Lung (tissue), 12 donors: ENCODE data around the gene SPINT1. TPM values are rescaled to one million over a fixed set of nuclear protein-coding genes. Genes with fewer than 3 reads are reported as not detected.
A peak's percentile ranks its signal among the peaks of the same experiment; 100 is the strongest.

Source experiments
- ATAC-seq: fragments of 200-7000 bp; cut with Tn5 transposase; one replicate; pipeline ENCODE4 v1.9.1; 2020; ENCODE audit warnings: moderate number of reproducible peaks; ENCODE audit not compliant: insufficient read depth, low FRiP score
- DNase-seq, 3 donors: peaks; one replicate each; pipeline ENCODE4 v3.0.0-alpha.2; 2013 to 2017
- H3K27ac ChIP-seq, 2 donors: one replicate each; pipeline ENCODE4 v1.5.1; 2013; ENCODE audit warnings: mild to moderate bottlenecking in 2 of 2, moderate library complexity in 2 of 2, control low read depth in 1 of 2, inconsistent platforms in 1 of 2, low read depth in 1 of 2, low read length in 1 of 2
- H3K27me3 ChIP-seq, 3 donors: one replicate each; pipeline ENCODE4 v1.5.1; 2013; ENCODE audit warnings: low read length in 2 of 3; ENCODE audit not compliant: control insufficient read depth in 3 of 3, insufficient read depth in 3 of 3
- H3K36me3 ChIP-seq, 4 donors: one replicate each; pipeline ENCODE4 v1.5.1; 2013; ENCODE audit warnings: low read length in 4 of 4, mild to moderate bottlenecking in 1 of 4, moderate library complexity in 1 of 4; ENCODE audit not compliant: control insufficient read depth in 4 of 4, insufficient read depth in 4 of 4
- H3K4me1 ChIP-seq, 5 donors: one replicate each; pipeline ENCODE4 v1.5.1; 2013; ENCODE audit warnings: low read length in 5 of 5, mild to moderate bottlenecking in 2 of 5, moderate library complexity in 1 of 5; ENCODE audit not compliant: control insufficient read depth in 5 of 5, insufficient read depth in 5 of 5
- H3K4me3 ChIP-seq: one replicate; pipeline ENCODE4 v1.5.1; 2013; ENCODE audit warnings: mild to moderate bottlenecking, control low read depth, moderate library complexity
- H3K9ac ChIP-seq, 2 donors: one replicate each; pipeline ENCODE4 v1.5.1; 2013; ENCODE audit warnings: low read length in 2 of 2, control low read depth in 1 of 2; ENCODE audit not compliant: insufficient read depth in 1 of 2
- H3K9me3 ChIP-seq, 4 donors: one replicate each; pipeline ENCODE4 v1.5.1; 2013; ENCODE audit warnings: low read length in 3 of 4, mild to moderate bottlenecking in 1 of 4, moderate library complexity in 1 of 4; ENCODE audit not compliant: control insufficient read depth in 4 of 4, insufficient read depth in 3 of 4
- WGBS, 2 donors: extraction: QIAGEN DNeasy Blood & Tissue Kit; methylation state at CpG; one replicate each; pipeline ENCODE4 v1.1.7; 2013; 5-methylcytosine and 5-hydroxymethylcytosine counted together
- polyA plus RNA-seq, 2 donors: library from polyadenylated mRNA; stranded (reverse); fragments of 200-250 nt; gene quantifications; one replicate each; pipeline ENCODE4 v1.2.1, GENCODE V29; 2013
- total RNA-seq, 2 donors: library from RNA; depleted of rRNA in 1 of 2; stranded (reverse); fragments of >200 nt in 1 of 2; gene quantifications; one replicate each; pipeline ENCODE4 v1.2.1, GENCODE V29; 2014 to 2021
- TF ChIP-seq, protein P1 (sequence below): IDR thresholded peaks from 2 replicates; pipeline ENCODE4 v1.5.1; 2012; ENCODE audit warnings: mild to moderate bottlenecking; ENCODE audit errors: control extremely low read depth, extremely low read depth
- donor health status: control.
- donor health status: control.
- donor health status: Bipolar disorder and iron deficiency.
- donor health status: healthy.
- donor health status: DM: yes; HTN: yes; CAD: no.

Gene SPINT1
- total and polyA plus RNA-seq, 4 donors, result 47.1 to 136 (median 99.9) TPM

DNA sequence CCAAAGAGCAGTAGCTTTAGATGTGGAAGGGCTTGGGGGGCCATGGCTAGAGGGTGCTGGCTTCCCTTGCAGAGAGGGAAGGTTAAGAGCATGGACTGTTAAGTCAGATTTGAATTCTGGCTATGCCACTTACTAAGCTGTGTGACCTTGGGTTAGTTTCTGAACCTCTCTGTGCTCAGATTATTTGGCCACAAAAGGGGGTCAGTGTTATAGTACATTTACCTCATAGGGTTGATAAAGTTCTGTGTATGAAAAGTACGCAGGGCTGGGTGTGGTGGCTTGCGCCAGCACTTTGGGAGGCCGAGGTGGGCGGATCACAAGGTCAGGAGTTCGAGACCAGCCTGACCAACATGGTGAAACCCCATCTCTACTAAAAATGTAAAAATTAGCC, 57.2 kb downstream of the SPINT1 start:
- DNase-seq, result no peak
- H3K4me3 ChIP-seq, result no peak overlapping the region
- H3K36me3 ChIP-seq, result peaks cover 19 to 46% (median 31%) of the 10 kb centered on the region in 4 donors
- no peak overlapping the region for H3K9ac ChIP-seq
- WGBS, 2 donors, result 73% methylated on average over 5 of the region's 5 CpGs
- H3K27ac ChIP-seq, result no peak overlapping the region
- H3K9me3 ChIP-seq, result no peaks in the 10 kb centered on the region
- H3K4me1 ChIP-seq, result peaks cover 0 to 9% (median 7%) of the 10 kb centered on the region in 5 donors
- TF ChIP-seq, protein P1, sequence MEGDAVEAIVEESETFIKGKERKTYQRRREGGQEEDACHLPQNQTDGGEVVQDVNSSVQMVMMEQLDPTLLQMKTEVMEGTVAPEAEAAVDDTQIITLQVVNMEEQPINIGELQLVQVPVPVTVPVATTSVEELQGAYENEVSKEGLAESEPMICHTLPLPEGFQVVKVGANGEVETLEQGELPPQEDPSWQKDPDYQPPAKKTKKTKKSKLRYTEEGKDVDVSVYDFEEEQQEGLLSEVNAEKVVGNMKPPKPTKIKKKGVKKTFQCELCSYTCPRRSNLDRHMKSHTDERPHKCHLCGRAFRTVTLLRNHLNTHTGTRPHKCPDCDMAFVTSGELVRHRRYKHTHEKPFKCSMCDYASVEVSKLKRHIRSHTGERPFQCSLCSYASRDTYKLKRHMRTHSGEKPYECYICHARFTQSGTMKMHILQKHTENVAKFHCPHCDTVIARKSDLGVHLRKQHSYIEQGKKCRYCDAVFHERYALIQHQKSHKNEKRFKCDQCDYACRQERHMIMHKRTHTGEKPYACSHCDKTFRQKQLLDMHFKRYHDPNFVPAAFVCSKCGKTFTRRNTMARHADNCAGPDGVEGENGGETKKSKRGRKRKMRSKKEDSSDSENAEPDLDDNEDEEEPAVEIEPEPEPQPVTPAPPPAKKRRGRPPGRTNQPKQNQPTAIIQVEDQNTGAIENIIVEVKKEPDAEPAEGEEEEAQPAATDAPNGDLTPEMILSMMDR, result no peak
- no peak for ATAC-seq
- no peaks in the 10 kb centered on the region for H3K27me3 ChIP-seq

DNA sequence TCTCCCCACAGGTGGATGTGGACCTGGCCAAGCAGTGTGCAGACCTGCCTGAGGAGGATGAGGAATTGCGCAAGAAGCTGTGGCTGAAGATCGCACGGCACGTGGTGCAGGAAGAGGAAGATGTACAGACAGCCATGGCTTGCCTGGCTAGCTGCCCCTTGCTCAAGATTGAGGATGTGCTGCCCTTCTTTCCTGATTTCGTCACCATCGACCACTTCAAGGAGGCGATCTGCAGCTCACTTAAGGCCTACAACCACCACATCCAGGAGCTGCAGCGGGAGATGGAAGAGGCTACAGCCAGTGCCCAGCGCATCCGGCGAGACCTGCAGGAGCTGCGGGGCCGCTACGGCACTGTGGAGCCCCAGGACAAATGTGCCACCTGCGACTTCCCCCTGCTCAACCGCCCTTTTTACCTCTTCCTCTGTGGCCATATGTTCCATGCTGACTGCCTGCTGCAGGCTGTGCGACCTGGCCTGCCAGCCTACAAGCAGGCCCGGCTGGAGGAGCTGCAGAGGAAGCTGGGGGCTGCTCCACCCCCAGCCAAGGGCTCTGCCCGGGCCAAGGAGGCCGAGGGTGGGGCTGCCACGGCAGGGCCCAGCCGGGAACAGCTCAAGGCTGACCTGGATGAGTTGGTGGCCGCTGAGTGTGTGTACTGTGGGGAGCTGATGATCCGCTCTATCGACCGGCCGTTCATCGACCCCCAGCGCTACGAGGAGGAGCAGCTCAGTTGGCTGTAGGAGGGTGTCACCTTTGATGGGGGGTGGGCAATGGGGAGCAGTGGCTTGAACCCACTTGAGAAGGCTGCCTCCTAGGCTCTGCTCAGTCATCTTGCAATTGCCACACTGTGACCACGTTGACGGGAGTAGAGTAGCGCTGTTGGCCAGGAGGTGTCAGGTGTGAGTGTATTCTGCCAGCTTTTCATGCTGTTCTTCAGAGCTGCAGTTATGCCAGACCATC, 59.0 kb downstream of the SPINT1 start:
- no peak overlapping the region for H3K9ac ChIP-seq
- TF ChIP-seq, protein P1, result no peak
- H3K27me3 ChIP-seq, result no peaks in the 10 kb centered on the region
- peaks cover 4 to 25% (median 20%) of the 10 kb centered on the region in 5 donors for H3K4me1 ChIP-seq
- no peaks in the 10 kb centered on the region for H3K9me3 ChIP-seq
- H3K27ac ChIP-seq, result peak overlapping the region in 1 of 2 donors; percentile 36
- DNase-seq (no peak), ATAC-seq (no peak)
- H3K36me3 ChIP-seq, result peaks cover 18 to 46% (median 28%) of the 10 kb centered on the region in 4 donors
- WGBS, 2 donors, result 35 to 65% methylated on average over 33 of the region's 33 CpGs
- no peak overlapping the region for H3K4me3 ChIP-seq

DNA sequence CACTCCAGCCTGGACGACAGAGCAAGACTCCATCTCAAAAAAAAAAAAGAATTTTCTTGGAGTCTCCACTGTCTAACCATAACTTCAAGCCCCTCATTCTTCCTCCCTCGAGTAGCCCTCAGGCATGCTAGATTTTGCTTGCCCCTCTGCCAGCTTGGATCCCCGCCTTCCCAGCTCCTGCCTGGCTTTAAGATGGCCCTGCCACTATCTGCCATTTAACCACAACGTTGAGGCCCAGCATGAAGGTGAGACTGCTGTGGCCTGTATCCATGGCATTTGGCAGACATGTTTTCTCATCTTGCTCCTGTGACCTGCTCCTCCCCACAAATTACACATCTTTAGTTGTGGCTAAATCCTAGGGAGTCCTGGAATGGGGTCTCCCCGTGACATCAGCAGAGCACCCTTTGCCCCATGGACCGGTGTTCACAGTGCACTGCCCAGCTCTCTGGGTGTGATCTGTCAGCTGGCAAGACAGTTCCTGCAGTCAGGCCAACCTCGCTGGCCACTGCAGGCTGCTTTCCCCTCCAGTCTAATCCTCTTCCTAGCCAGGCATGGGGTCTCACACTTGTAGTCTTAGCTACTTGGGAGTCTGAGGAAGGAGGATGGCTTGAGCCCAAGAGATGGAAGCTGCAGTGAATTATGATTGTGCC, 60.8 kb downstream of the SPINT1 start:
- ATAC-seq, result no peak
- peaks cover 16 to 33% (median 22%) of the 10 kb centered on the region in 4 donors for H3K36me3 ChIP-seq
- H3K9me3 ChIP-seq, result no peaks in the 10 kb centered on the region
- no peak for DNase-seq
- no peak overlapping the region for H3K9ac ChIP-seq
- H3K4me1 ChIP-seq, result peaks cover 4 to 37% (median 26%) of the 10 kb centered on the region in 5 donors
- H3K4me3 ChIP-seq, result no peak overlapping the region
- H3K27ac ChIP-seq, result peak overlapping the region in 1 of 2 donors; percentile 29
- WGBS, 2 donors, result 71 to 75% methylated on average over 7 of the region's 7 CpGs
- no peaks in the 10 kb centered on the region for H3K27me3 ChIP-seq
- TF ChIP-seq, protein P1, result no peak
